K562 (cell line): Measurements from ENCODE around the gene MMS22L.

Experiments
- CREB1 ChIP-seq, 2 experiments: sonication (generic) in 1 of 2; formaldehyde crosslinking in 1 of 2; IDR thresholded peaks; 2 replicates each; pipeline versions ENCODE4 v1.6.1 to v1.8.0; 2012 to 2022; ENCODE audit warnings: inconsistent platforms in 1 of 2, mild to moderate bottlenecking in 1 of 2, missing genetic modification reagents in 1 of 2, moderate library complexity in 1 of 2
- FOXA1 ChIP-seq: fragments of 450-650 bp; IDR thresholded peaks from 2 replicates; pipeline ENCODE4 v1.6.1; 2016; ENCODE audit warnings: mild to moderate bottlenecking, borderline replicate concordance
- KDM2B ChIP-seq: fragments of 250-450 bp; sonication (Bioruptor Pico); IDR thresholded peaks from 2 replicates; pipeline ENCODE4 v1.8.0; 2021; ENCODE audit warnings: mild to moderate bottlenecking, moderate library complexity
- POLR2A ChIP-seq: fragments of 450-650 bp; conservative IDR thresholded peaks from 2 replicates; pipeline ENCODE4 v1.6.1; 2016
- RAD21 ChIP-seq, 2 experiments: fragments of 250-450 bp in 1 of 2; fragments of 450-650 bp in 1 of 2; sonication (Bioruptor Pico) in 1 of 2; formaldehyde crosslinking in 1 of 2; IDR thresholded peaks in 1 of 2; conservative IDR thresholded peaks in 1 of 2; 2 replicates each; pipeline versions ENCODE4 v1.4.0 to v1.8.0; 2020 to 2022; ENCODE audit warnings: mild to moderate bottlenecking in 2 of 2, moderate library complexity in 1 of 2
- ZNF174 ChIP-seq: fragments of 250-450 bp; sonication (Bioruptor Pico); IDR thresholded peaks from 2 replicates; pipeline ENCODE4 v1.4.0; 2020; ENCODE audit warnings: mild to moderate bottlenecking
- ZNF75A ChIP-seq: fragments of 450-650 bp; formaldehyde crosslinking; IDR thresholded peaks from 2 replicates; pipeline ENCODE4 v1.4.0; 2020; ENCODE audit warnings: mild to moderate bottlenecking
- TF ChIP-seq, protein P1 (sequence below), 3 experiments: IDR thresholded peaks in 2 of 3; conservative IDR thresholded peaks in 1 of 3; 2 replicates each; pipeline ENCODE4 v1.5.1; 2011 to 2012; ENCODE audit warnings: low read length in 3 of 3, mild to moderate bottlenecking in 3 of 3, control low read depth in 2 of 3, improper control_type of control experiment in 1 of 3, inconsistent platforms in 1 of 3, low read depth in 1 of 3, mixed read lengths in 1 of 3, moderate library complexity in 1 of 3; ENCODE audit not compliant: insufficient read depth in 2 of 3
- TF ChIP-seq, protein P2 (sequence below): sonication (generic); formaldehyde crosslinking; IDR thresholded peaks from 2 replicates; pipeline ENCODE4 v1.8.0; 2022; ENCODE audit warnings: mild to moderate bottlenecking, missing genetic modification reagents
- TF ChIP-seq, protein P3 (sequence below): sonication (generic); formaldehyde crosslinking; IDR thresholded peaks from 2 replicates; pipeline ENCODE4 v1.8.1; 2023; ENCODE audit warnings: mild to moderate bottlenecking, missing genetic modification reagents, moderate library complexity
- TF ChIP-seq, protein P4 (sequence below): IDR thresholded peaks from 2 replicates; pipeline ENCODE4 v1.6.1; 2014; ENCODE audit warnings: antibody characterized with exemption

DNA sequence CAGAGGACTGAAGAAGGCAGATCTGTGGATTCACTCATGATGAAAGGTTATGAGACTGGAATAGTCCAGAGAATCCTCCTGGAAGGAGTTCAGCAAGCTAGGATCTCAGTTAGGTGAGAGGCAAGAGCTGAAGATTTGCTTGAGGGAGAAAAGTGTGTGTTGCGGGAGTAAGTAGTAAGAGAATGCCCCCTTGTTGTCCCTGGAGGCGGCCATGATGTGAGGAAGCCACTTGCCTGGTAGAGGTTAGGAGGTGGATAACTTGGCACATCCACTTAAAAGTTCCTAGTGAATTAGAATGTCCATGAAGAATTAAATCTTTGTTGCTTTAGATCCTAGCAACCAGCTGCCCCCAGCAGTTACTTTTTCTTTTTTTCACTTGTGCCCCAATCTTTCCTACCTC lies 162.5 kb downstream of the MMS22L start:
- TF ChIP-seq CREB1 (IDR thresholded peaks at IDR 0.05), result no peak
- no peak for TF ChIP-seq CREB1 (CRISPR knock-in tag; IDR thresholded peaks at IDR 0.05)
- no peak for TF ChIP-seq ZNF174 (CRISPR knock-in tag)
- TF ChIP-seq, protein P1, sequence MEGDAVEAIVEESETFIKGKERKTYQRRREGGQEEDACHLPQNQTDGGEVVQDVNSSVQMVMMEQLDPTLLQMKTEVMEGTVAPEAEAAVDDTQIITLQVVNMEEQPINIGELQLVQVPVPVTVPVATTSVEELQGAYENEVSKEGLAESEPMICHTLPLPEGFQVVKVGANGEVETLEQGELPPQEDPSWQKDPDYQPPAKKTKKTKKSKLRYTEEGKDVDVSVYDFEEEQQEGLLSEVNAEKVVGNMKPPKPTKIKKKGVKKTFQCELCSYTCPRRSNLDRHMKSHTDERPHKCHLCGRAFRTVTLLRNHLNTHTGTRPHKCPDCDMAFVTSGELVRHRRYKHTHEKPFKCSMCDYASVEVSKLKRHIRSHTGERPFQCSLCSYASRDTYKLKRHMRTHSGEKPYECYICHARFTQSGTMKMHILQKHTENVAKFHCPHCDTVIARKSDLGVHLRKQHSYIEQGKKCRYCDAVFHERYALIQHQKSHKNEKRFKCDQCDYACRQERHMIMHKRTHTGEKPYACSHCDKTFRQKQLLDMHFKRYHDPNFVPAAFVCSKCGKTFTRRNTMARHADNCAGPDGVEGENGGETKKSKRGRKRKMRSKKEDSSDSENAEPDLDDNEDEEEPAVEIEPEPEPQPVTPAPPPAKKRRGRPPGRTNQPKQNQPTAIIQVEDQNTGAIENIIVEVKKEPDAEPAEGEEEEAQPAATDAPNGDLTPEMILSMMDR (IDR thresholded peaks at IDR 0.05 in 2 of 3, conservative IDR thresholded peaks at IDR 0.05 in 1 of 3; ENCODE audit: insufficient read depth in 2 of 3, low read depth in 1 of 3, low read length in 3 of 3), result no peak
- TF ChIP-seq FOXA1, result no peak
- TF ChIP-seq ZNF75A (CRISPR knock-in tag), result no peak
- no peak for TF ChIP-seq POLR2A
- TF ChIP-seq, protein P2, sequence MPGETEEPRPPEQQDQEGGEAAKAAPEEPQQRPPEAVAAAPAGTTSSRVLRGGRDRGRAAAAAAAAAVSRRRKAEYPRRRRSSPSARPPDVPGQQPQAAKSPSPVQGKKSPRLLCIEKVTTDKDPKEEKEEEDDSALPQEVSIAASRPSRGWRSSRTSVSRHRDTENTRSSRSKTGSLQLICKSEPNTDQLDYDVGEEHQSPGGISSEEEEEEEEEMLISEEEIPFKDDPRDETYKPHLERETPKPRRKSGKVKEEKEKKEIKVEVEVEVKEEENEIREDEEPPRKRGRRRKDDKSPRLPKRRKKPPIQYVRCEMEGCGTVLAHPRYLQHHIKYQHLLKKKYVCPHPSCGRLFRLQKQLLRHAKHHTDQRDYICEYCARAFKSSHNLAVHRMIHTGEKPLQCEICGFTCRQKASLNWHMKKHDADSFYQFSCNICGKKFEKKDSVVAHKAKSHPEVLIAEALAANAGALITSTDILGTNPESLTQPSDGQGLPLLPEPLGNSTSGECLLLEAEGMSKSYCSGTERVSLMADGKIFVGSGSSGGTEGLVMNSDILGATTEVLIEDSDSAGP, result no peak
- TF ChIP-seq RAD21 (CRISPR knock-in tag; conservative IDR thresholded peaks at IDR 0.05 in 1 of 2, IDR thresholded peaks at IDR 0.05 in 1 of 2), result no peak
- TF ChIP-seq, protein P3, sequence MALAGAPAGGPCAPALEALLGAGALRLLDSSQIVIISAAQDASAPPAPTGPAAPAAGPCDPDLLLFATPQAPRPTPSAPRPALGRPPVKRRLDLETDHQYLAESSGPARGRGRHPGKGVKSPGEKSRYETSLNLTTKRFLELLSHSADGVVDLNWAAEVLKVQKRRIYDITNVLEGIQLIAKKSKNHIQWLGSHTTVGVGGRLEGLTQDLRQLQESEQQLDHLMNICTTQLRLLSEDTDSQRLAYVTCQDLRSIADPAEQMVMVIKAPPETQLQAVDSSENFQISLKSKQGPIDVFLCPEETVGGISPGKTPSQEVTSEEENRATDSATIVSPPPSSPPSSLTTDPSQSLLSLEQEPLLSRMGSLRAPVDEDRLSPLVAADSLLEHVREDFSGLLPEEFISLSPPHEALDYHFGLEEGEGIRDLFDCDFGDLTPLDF (CRISPR knock-in tag), result no peak
- TF ChIP-seq, protein P4, sequence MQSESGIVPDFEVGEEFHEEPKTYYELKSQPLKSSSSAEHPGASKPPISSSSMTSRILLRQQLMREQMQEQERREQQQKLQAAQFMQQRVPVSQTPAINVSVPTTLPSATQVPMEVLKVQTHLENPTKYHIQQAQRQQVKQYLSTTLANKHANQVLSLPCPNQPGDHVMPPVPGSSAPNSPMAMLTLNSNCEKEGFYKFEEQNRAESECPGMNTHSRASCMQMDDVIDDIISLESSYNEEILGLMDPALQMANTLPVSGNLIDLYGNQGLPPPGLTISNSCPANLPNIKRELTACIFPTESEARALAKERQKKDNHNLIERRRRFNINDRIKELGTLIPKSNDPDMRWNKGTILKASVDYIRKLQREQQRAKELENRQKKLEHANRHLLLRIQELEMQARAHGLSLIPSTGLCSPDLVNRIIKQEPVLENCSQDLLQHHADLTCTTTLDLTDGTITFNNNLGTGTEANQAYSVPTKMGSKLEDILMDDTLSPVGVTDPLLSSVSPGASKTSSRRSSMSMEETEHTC, result no peak
- no peak for TF ChIP-seq KDM2B
